Lower lobe of right lung (tissue), 2 donors: ENCODE results near the gene MED12L. TPM values are rescaled to one million over a fixed set of nuclear protein-coding genes. Genes with fewer than 3 reads are reported as not detected.

Source experiments
- ATAC-seq, 2 donors: fragments of 200-7000 bp; cut with Tn5 transposase; one replicate each; pipeline ENCODE4 v1.9.1; 2020 to 2022; ENCODE audit warnings: mild to moderate bottlenecking in 2 of 2, moderate library complexity in 2 of 2
- DNase-seq: peaks from one replicate; pipeline ENCODE4 v3.0.0-alpha.2; 2020
- H3K27ac ChIP-seq: fragments of 200-600 bp; one replicate; pipeline ENCODE4 v1.8.0; 2022
- H3K27me3 ChIP-seq: fragments of 200-600 bp; one replicate; pipeline ENCODE4 v1.8.0; 2022; ENCODE audit warnings: low read depth
- H3K36me3 ChIP-seq: fragments of 200-600 bp; one replicate; pipeline ENCODE4 v1.8.0; 2022; ENCODE audit warnings: mild to moderate bottlenecking
- H3K4me1 ChIP-seq: fragments of 200-600 bp; one replicate; pipeline ENCODE4 v1.8.0; 2022
- H3K4me3 ChIP-seq: fragments of 200-600 bp; one replicate; pipeline ENCODE4 v1.8.0; 2022; ENCODE audit warnings: mild to moderate bottlenecking
- H3K9me3 ChIP-seq: fragments of 200-600 bp; one replicate; pipeline ENCODE4 v1.8.0; 2022
- CTCF ChIP-seq: fragments of 200-600 bp; IDR thresholded peaks from one replicate; pipeline ENCODE4 v1.8.0; 2022; ENCODE audit warnings: antibody characterized with exemption, mild to moderate bottlenecking
- intact Hi-C: fragments of 100-400 bp; cut with DNase I; formaldehyde crosslinking; loops from one replicate; pipeline ENCODE4 v1.11.0; 2022
- total RNA-seq: library from RNA; stranded (reverse); fragmentation: NEBNext Ultra II Directional; extraction: Animal tissue kit (Norgen Biotek cat#: 25700); gene quantifications from one replicate; pipeline ENCODE4 v1.2.1, GENCODE V29; 2021
- donor health status: DM: no; HTN: yes; CAD: no; lungs with severe emphysema.

MED12L gene
- total RNA-seq, 1 donor from 2014 or later, result 0.44 TPM

- H3K4me3 ChIP-seq, result no peak overlapping the region
- DNase-seq, result no peak
- H3K36me3 ChIP-seq, result no peaks in the 10 kb centered on the region
- ATAC-seq, result no peak
- H3K27me3 ChIP-seq, result no peaks in the 10 kb centered on the region
- no peak overlapping the region for H3K27ac ChIP-seq
- no peak for TF ChIP-seq CTCF
- no peaks in the 10 kb centered on the region for H3K9me3 ChIP-seq
- no peaks in the 10 kb centered on the region for H3K4me1 ChIP-seq
- intact Hi-C loops, result no loop called here
These were observed 310.3 kb downstream of the MED12L start for GRCh38 chr3:151395806-151396205.

- no peak overlapping the region for H3K4me3 ChIP-seq
- H3K4me1 ChIP-seq, result no peaks in the 10 kb centered on the region
- no peak overlapping the region for H3K27ac ChIP-seq
- no peaks in the 10 kb centered on the region for H3K9me3 ChIP-seq
- no peak for TF ChIP-seq CTCF
- no peaks in the 10 kb centered on the region for H3K36me3 ChIP-seq
- intact Hi-C loops, result no loop called here
- H3K27me3 ChIP-seq, result no peaks in the 10 kb centered on the region
- DNase-seq (no peak), ATAC-seq (no peak)
These were observed 313.4 kb downstream of the MED12L start for GRCh38 chr3:151398895-151399294.

GRCh38 chr3:151400341-151400740 is 314.9 kb downstream of the MED12L start:
- no peaks in the 10 kb centered on the region for H3K27me3 ChIP-seq
- H3K4me1 ChIP-seq, result no peaks in the 10 kb centered on the region
- no peak for DNase-seq
- no peaks in the 10 kb centered on the region for H3K36me3 ChIP-seq
- no peak overlapping the region for H3K4me3 ChIP-seq
- H3K9me3 ChIP-seq, result no peaks in the 10 kb centered on the region
- intact Hi-C loops, result no loop called here
- no peak for ATAC-seq
- no peak overlapping the region for H3K27ac ChIP-seq
- no peak for TF ChIP-seq CTCF

GRCh38 chr3:151402349-151402748 is 316.9 kb downstream of the MED12L start:
- intact Hi-C loops, result no loop called here
- DNase-seq, result no peak
- Histone ChIP-seq H3K4me1 (no peaks in the 10 kb centered on the region), H3K27me3 (no peaks in the 10 kb centered on the region), H3K36me3 (no peaks in the 10 kb centered on the region), H3K9me3 (no peaks in the 10 kb centered on the region), H3K4me3 (no peak overlapping the region), H3K27ac (no peak overlapping the region)
- ATAC-seq, result no peak
- TF ChIP-seq CTCF, result no peak

DNA sequence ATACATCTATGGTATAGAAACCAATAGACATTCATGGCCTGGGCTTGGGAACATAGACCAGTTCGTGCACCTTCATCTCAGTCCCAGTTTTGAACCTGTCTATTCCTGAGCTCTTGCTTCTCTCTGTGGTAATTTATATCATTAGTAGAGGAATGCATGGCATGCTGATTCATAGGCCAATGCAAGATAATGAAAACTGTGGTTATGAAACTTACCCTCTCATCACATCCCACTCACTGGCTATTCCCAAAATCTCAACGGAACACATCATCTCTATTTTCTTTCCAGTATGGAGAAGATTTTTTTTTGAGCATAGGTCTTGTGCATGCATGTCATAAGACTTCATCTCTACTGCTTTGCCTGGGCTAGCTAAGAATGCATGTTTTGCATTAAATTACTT is 317.8 kb downstream of the MED12L start:
- ATAC-seq (no peak), DNase-seq (no peak)
- H3K9me3 ChIP-seq, result no peaks in the 10 kb centered on the region
- no peaks in the 10 kb centered on the region for H3K4me1 ChIP-seq
- H3K27me3 ChIP-seq, result no peaks in the 10 kb centered on the region
- no peak overlapping the region for H3K4me3 ChIP-seq
- TF ChIP-seq CTCF, result no peak
- no peaks in the 10 kb centered on the region for H3K36me3 ChIP-seq
- no peak overlapping the region for H3K27ac ChIP-seq
- intact Hi-C loops, result no loop called here

DNA sequence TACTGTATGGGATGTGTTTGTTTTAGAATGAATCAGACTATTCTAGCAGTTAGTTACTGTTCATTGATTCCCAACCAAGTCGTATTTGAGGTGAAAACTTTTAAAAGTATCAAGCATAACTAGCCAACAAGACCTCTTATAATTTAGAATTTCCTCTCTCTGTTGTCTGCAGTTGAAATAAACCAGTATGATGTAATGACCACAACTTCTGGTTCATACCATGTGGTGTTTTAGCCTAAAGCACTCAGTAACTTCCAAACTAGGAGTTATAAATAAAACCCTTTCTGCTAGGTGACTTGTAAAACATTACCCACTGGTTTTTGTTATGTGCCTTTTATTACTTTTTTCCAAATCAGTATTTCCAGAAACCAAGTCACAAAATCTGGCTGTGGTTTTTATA is 318.9 kb downstream of the MED12L start:
- no peak for TF ChIP-seq CTCF
- Histone ChIP-seq H3K27ac (no peak overlapping the region), H3K4me1 (no peaks in the 10 kb centered on the region), H3K9me3 (no peaks in the 10 kb centered on the region), H3K36me3 (no peaks in the 10 kb centered on the region), H3K27me3 (no peaks in the 10 kb centered on the region), H3K4me3 (no peak overlapping the region)
- ATAC-seq (no peak), DNase-seq (no peak)
- intact Hi-C loops, result no loop called here
